ENCODE data around the gene KRTAP2-1. TPM values are rescaled to one million over a fixed set of nuclear protein-coding genes. Genes with fewer than 3 reads are reported as not detected.
A peak's percentile ranks its signal among the peaks of the same experiment; 100 is the strongest.

KRTAP2-1 gene
- total and polyA plus RNA-seq, 2 of the 13 experiments (the other 11 are each of a cell fraction or from before 2014, with no cell fraction given), result not detected

GRCh38 chr17:41009301-41009760 is 37.8 kb downstream of the KRTAP2-1 start (continued):
- TF ChIP-seq, protein P1, sequence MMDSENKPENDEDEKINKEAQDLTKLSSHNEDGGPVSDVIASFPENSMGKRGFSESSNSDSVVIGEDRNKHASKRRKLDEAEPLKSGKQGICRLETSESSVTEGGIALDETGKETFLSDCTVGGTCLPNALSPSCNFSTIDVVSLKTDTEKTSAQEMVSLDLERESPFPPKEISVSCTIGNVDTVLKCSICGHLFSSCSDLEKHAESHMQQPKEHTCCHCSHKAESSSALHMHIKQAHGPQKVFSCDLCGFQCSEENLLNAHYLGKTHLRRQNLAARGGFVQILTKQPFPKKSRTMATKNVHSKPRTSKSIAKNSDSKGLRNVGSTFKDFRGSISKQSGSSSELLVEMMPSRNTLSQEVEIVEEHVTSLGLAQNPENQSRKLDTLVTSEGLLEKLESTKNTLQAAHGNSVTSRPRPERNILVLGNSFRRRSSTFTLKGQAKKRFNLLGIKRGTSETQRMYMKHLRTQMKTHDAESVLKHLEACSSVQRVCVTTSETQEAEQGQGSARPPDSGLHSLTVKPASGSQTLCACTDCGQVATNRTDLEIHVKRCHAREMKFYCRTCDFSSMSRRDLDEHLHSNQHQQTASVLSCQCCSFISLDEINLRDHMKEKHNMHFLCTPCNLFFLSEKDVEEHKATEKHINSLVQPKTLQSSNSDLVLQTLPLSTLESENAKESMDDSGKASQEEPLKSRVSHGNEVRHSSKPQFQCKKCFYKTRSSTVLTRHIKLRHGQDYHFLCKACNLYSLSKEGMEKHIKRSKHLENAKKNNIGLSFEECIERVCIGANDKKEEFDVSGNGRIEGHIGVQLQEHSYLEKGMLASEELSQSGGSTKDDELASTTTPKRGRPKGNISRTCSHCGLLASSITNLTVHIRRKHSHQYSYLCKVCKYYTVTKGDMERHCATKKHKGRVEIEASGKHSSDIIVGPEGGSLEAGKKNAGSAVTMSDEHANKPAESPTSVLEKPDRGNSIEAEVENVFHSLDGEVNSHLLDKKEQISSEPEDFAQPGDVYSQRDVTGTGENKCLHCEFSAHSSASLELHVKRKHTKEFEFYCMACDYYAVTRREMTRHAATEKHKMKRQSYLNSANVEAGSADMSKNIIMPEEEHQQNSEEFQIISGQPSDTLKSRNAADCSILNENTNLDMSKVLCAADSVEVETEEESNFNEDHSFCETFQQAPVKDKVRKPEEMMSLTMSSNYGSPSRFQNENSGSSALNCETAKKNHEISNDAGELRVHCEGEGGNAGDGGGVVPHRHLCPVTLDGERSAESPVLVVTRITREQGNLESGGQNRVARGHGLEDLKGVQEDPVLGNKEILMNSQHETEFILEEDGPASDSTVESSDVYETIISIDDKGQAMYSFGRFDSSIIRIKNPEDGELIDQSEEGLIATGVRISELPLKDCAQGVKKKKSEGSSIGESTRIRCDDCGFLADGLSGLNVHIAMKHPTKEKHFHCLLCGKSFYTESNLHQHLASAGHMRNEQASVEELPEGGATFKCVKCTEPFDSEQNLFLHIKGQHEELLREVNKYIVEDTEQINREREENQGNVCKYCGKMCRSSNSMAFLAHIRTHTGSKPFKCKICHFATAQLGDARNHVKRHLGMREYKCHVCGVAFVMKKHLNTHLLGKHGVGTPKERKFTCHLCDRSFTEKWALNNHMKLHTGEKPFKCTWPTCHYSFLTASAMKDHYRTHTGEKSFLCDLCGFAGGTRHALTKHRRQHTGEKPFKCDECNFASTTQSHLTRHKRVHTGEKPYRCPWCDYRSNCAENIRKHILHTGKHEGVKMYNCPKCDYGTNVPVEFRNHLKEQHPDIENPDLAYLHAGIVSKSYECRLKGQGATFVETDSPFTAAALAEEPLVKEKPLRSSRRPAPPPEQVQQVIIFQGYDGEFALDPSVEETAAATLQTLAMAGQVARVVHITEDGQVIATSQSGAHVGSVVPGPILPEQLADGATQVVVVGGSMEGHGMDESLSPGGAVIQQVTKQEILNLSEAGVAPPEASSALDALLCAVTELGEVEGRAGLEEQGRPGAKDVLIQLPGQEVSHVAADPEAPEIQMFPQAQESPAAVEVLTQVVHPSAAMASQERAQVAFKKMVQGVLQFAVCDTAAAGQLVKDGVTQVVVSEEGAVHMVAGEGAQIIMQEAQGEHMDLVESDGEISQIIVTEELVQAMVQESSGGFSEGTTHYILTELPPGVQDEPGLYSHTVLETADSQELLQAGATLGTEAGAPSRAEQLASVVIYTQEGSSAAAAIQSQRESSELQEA (CRISPR knock-in tag; IDR thresholded peaks at IDR 0.05; ENCODE audit: not compliant biosample characterization), result no peak
- peak; percentile 67; the same call in 1 of the 2 replicates for TF ChIP-seq ATF2 (CRISPR knock-in tag; IDR thresholded peaks at IDR 0.05)
- peak; percentile 85 for TF ChIP-seq FOXP1 (IDR thresholded peaks at IDR 0.05)
- TF ChIP-seq FOXP1 (CRISPR knock-in tag; IDR thresholded peaks at IDR 0.05), result peak; percentile 90
- TF ChIP-seq ZBTB38 (CRISPR knock-in tag; IDR thresholded peaks at IDR 0.05), result no peak
- no peak for TF ChIP-seq ZFAT (CRISPR knock-in tag; conservative IDR thresholded peaks at IDR 0.05)
- TF ChIP-seq TP53 (CRISPR knock-in tag; conservative IDR thresholded peaks at IDR 0.05), result no peak
- TF ChIP-seq NFYB (CRISPR knock-in tag; IDR thresholded peaks at IDR 0.05), result no peak
- TF ChIP-seq, protein P2, sequence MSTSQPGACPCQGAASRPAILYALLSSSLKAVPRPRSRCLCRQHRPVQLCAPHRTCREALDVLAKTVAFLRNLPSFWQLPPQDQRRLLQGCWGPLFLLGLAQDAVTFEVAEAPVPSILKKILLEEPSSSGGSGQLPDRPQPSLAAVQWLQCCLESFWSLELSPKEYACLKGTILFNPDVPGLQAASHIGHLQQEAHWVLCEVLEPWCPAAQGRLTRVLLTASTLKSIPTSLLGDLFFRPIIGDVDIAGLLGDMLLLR (CRISPR knock-in tag; IDR thresholded peaks at IDR 0.05), result no peak
- no peak for TF ChIP-seq RORA (CRISPR knock-in tag; IDR thresholded peaks at IDR 0.05)
- TF ChIP-seq, protein P3, sequence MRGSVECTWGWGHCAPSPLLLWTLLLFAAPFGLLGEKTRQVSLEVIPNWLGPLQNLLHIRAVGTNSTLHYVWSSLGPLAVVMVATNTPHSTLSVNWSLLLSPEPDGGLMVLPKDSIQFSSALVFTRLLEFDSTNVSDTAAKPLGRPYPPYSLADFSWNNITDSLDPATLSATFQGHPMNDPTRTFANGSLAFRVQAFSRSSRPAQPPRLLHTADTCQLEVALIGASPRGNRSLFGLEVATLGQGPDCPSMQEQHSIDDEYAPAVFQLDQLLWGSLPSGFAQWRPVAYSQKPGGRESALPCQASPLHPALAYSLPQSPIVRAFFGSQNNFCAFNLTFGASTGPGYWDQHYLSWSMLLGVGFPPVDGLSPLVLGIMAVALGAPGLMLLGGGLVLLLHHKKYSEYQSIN (CRISPR knock-in tag; IDR thresholded peaks at IDR 0.05; ENCODE audit: borderline replicate concordance), result no peak
- no peak for TF ChIP-seq PHF5A (CRISPR knock-in tag; IDR thresholded peaks at IDR 0.05; ENCODE audit: low read depth, unreplicated experiment)
- 0 out of 2 replicates have a peak, but pooled peaks have one; percentile 36 for TF ChIP-seq ATM (IDR thresholded peaks at IDR 0.05; ENCODE audit: borderline replicate concordance)
- TF ChIP-seq ZNF530 (CRISPR knock-in tag; IDR thresholded peaks at IDR 0.05; ENCODE audit: low read depth), result no peak
- TF ChIP-seq ZNF580 (CRISPR knock-in tag; IDR thresholded peaks at IDR 0.05; ENCODE audit: borderline replicate concordance, low read depth), result no peak
- TF ChIP-seq ZNF510 (CRISPR knock-in tag; IDR thresholded peaks at IDR 0.05; ENCODE audit: low read depth), result no peak
- no peak for TF ChIP-seq ZNF576 (CRISPR knock-in tag; IDR thresholded peaks at IDR 0.05)
- TF ChIP-seq ZC3H13 (CRISPR knock-in tag; IDR thresholded peaks at IDR 0.05), result no peak
- TF ChIP-seq ZNF629 (CRISPR knock-in tag; conservative IDR thresholded peaks at IDR 0.05), result no peak
- TF ChIP-seq ISL2 (CRISPR knock-in tag; IDR thresholded peaks at IDR 0.05), result peak; percentile 97
- no peak for TF ChIP-seq FOXK2 (IDR thresholded peaks at IDR 0.05)

All from HepG2 (cell line).